COLO668 (cell line): Measurements from ENCODE around the gene KCNJ10.

Experiments
- DNase-seq: peaks from one replicate; lab custom pipeline; 2025; ENCODE audit not compliant: unreplicated experiment; lab: John Stamatoyannopoulos, UW

Gene KCNJ10

GRCh38 chr1:160099716-160100375, 29.9 kb upstream of the KCNJ10 start:
- no peak for DNase-seq

GRCh38 chr1:160098852-160099561, 29.0 kb upstream of the KCNJ10 start:
- DNase-seq, result peak; percentile 99

- DNase-seq, result peak; percentile 99
Measured at GRCh38 chr1:160097911-160098851, 28.2 kb upstream of the KCNJ10 start, which contains the start of gene IGSF8. Gene IGSF8 (minus strand): TSS chr1:160098619. CDS start chr1:160098472, 147 bp downstream.

- peak; percentile 24 for DNase-seq
Measured at GRCh38 chr1:160097151-160097910, 27.4 kb upstream of the KCNJ10 start.

DNA sequence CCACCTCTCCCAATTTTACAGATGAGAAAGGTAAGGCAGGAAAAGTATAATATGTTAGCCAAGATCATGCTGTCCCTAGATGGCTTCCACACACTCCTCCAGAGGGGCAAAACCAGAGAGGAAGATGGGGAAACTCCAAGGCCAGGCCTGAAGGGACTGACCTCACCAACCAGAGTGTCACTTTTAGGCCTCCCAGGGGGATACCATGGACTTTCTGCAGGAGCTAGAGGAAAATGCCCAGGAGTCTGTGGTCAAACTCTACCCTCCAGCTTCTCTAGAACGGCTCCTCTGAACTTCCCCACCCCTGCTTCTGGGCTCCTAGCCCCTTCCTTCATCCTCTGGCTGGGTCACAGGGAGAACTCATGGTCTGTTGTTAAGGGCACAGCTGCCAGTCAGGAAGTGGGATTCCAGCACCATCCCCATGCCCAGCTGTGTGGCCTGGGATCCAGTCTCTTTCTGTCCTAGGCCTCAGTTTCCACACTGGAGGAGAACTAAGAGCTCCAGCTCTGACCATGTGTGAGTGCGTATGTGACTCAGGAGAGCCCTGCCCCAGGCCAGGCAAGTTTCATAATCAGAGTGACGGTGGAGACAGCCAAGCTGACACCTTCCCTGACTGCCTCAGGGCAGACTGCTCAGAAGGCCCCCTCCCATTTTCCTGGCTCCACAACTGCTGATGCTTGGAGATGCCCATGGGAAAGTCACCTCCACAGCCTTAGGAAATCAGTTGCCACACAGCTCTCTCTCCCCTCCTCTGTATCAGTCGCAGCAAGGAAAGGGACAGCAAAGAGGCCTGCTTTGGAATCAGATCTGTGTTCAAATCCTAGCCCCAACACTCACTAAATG, 26.5 kb upstream of the KCNJ10 start:
- no peak for DNase-seq

GRCh38 chr1:160095382-160096105, 25.6 kb upstream of the KCNJ10 start:
- peak; percentile 47 for DNase-seq

- DNase-seq, result no peak
Measured at GRCh38 chr1:160094806-160095205, 24.8 kb upstream of the KCNJ10 start.

- DNase-seq, result no peak
Measured at GRCh38 chr1:160094291-160094625, 24.3 kb upstream of the KCNJ10 start.

DNA sequence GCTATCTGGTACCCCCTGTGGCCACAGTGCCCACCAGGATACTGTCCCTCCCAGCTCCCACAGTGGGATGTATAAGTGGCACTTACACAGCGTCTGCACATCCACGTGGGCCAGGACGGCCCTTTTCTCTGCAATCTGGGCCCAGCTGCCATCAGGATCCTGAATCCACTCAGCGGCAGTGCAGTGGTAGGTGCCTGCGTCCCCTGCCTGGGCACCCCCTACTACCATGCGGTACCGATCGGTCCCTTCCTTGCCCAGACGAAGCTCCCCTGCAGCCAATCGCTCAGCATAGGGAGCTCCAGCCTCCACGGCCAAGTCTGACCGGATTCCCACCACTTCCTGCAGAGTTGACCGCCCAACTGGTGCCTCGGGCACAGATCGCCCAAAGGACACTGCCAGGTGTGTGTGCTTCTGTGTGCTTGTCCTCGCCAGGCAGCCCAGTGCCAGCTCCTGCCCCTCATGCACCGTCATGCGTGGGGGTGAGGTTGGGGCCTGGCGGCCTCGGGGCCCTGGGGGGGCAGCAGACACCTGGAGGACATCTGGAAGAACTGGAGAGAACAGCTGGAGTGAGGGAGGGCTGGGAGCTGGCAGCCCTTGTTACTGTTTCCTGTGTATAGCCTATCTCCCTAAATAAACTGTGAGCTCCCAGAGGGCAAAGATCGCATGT, 23.8 kb upstream of the KCNJ10 start:
- DNase-seq, result no peak

GRCh38 chr1:160093069-160093395, 23.1 kb upstream of the KCNJ10 start:
- no peak for DNase-seq

- no peak for DNase-seq
Measured at GRCh38 chr1:160092366-160093068, 22.6 kb upstream of the KCNJ10 start.

DNA sequence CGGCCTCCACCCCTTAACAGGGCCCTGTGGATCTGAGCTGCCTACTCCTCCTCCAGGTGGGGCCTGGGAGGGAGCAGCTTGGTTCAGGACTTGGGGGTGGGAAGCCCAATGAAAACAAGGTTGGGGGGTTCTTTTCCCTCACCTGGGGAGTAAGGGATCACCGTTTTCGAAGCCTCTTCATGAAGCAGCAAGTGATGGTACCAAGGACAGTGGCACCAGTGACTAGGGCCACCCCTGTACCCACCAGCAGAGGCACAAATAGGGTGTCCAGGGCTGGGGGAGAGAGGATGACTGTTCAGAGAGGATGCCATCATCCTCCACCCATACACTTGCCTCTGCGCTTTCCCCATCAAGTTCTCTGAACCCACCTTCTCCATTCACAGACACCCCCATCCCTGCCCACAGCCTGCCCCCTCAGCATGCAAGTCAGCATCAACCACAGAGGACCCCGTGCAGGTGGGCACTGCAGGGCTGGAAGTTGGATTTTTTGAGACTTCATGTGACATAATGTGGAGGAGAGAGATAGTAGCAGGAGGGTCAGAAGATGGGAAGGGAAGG, 21.8 kb upstream of the KCNJ10 start:
- DNase-seq, result no peak

DNA sequence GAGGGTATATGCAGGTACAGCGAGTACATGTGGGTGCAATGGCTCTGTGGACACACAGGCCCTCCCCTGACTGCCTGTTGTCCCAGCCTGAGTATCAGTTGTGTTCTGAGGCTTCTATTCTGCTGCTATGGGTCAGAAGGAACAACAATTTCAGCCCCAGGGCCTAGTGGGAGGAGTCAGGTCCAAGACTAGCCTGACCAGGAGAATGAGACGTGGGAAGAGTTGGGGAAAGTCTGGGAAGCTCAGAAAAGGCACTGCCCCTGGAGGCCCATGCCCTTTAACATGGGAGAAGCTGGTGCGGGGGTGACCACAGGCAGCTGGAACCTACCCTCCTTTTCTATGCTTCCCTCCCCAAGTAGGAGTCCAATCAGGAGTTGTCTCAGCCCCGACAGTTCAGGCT, 20.8 kb upstream of the KCNJ10 start:
- no peak for DNase-seq

- DNase-seq, result no peak
Measured at GRCh38 chr1:160089883-160090282, 19.9 kb upstream of the KCNJ10 start.

DNA sequence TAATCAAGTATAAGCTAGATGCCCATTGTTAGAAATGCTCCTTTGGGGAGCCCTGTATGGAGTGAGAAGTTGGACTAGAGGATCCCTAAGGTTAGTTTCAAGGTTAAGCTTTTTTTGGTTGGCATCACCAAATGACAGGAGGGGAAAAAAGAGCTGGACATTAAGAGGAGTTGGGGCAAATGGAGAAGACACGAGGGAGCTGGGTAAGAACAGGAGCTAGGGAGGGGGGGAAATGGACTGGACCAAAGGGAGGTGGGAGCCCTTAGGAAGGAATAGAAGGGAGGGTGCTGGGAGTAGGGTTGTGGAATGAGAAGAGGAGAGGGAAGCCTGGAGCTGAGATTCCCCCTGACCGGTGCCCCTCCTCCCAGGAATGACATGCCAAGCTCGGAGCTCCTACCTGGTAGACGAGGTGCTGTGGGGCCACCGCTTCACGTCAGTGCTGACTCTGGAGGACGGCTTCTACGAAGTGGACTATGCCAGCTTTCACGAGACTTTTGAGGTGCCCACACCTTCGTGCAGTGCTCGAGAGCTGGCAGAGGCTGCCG, 17.2 kb upstream of the KCNJ10 start:
- DNase-seq, result no peak

DNA sequence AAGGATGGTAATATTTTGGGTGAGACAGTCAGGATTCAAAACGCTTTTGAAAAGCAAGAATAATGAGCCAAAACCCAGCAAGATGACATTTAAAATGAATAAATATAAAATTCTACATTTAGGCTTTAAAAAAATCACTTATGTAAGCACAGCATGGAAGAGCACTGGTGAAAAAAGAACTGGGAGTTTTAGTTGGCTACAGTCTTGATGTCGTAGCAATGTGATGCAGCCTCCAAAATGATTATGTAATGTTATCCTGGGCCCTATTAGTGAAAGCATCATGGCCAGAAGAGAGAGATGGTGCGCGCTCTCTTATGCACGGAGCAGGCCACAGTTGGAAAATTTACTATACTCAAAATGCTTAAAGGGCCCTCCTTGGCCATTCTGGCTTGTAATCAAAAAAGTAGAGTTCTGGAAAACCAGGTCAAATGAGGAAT, 16.5 kb upstream of the KCNJ10 start:
- DNase-seq, result no peak

- DNase-seq, result peak; percentile 75
Measured at GRCh38 chr1:160085686-160086455, 15.9 kb upstream of the KCNJ10 start.
